ENCODE results near the gene MRPS18A. TPM values are rescaled to one million over a fixed set of nuclear protein-coding genes. Genes with fewer than 3 reads are reported as not detected.

Gene MRPS18A
- total and polyA plus RNA-seq, 2 of the 13 experiments (the other 11 are each of a cell fraction or from before 2014, with no cell fraction given) = 87.8 to 89.1 TPM

DNA sequence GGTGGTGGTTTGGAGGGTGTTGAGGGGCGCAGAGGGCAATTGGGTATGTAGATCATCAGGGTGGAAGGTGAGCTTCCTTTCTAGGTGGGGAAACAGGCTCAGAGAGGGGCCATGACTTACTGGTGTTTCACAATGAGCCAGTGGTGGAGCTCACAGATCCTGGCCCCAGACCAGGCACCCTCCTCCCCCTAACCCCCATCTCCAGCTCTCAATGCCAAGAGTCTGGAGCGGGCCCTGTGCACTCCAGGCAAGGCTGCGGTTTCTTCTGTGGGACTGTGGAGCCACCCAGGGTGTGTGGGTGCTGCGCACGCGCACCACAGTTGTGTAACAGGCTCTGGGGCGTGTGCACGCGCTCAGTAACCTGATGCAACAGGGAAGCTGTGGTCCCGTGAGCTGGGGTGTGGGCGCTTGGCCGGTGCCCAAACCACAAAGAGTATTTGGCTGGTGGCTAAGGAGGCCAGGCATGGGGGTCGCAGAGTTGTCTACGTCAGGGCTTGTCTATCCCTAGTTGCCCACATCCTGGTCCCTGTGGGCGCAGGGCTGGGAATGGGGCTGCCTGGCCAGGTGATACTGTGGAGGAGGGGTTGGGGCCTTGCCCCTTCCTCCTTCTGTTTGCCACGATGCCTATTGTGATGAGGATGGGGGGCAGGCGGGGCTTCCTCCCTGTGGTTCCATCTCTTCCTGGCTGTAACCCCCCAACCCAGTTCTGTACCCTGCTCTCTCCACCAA, 37.5 kb upstream of the MRPS18A start (continued):
- TF ChIP-seq ZHX2 (IDR thresholded peaks at IDR 0.05; ENCODE audit: low read depth) (0 out of 2 replicates have a peak, but pooled peaks have one; percentile 35), ZHX2 (CRISPR knock-in tag; IDR thresholded peaks at IDR 0.05; ENCODE audit: borderline replicate concordance) (no peak), ZNF232 (CRISPR knock-in tag; IDR thresholded peaks at IDR 0.05; ENCODE audit: borderline replicate concordance) (no peak), ZNF205 (CRISPR knock-in tag; IDR thresholded peaks at IDR 0.05) (peak; percentile 71; the same call in 1 of the 2 replicates), NR2F2 (IDR thresholded peaks at IDR 0.05; ENCODE audit: borderline replicate concordance, low read depth) (no peak), CENPX (CRISPR knock-in tag; IDR thresholded peaks at IDR 0.05) (no peak), KDM3A (CRISPR knock-in tag; IDR thresholded peaks at IDR 0.05; ENCODE audit: low read depth) (peak; percentile 59; the same call in 1 of the 2 replicates), ZNF3 (CRISPR knock-in tag; IDR thresholded peaks at IDR 0.05) (no peak), GPN1 (CRISPR knock-in tag; IDR thresholded peaks at IDR 0.05; ENCODE audit: borderline replicate concordance) (no peak), DMAP1 (CRISPR knock-in tag; IDR thresholded peaks at IDR 0.05) (peak; percentile 69), ZKSCAN1 (IDR thresholded peaks at IDR 0.05; ENCODE audit: low read length) (no peak), IRF2 (CRISPR knock-in tag; IDR thresholded peaks at IDR 0.05) (peak; percentile 92), PTBP1 (IDR thresholded peaks at IDR 0.05; ENCODE audit: low read depth, low read length, poor library complexity, severe bottlenecking) (peak; percentile 48), CBX5 (CRISPR knock-in tag; IDR thresholded peaks at IDR 0.05; ENCODE audit: borderline replicate concordance) (peak; percentile 88; the same call in 1 of the 2 replicates), MAZ (IDR thresholded peaks at IDR 0.05; ENCODE audit: borderline replicate concordance, low read depth, low read length) (no peak; the same call in 1 of the 2 replicates), MAZ (CRISPR knock-in tag; IDR thresholded peaks at IDR 0.05; ENCODE audit: low read depth) (peak; percentile 79), ZNF547 (CRISPR knock-in tag; IDR thresholded peaks at IDR 0.05) (peak; percentile 84; the same call in 1 of the 2 replicates), DPF2 (CRISPR knock-in tag; IDR thresholded peaks at IDR 0.05; ENCODE audit: borderline replicate concordance, low read depth) (0 out of 2 replicates have a peak, but pooled peaks have one; percentile 35), KMT2B (CRISPR knock-in tag; IDR thresholded peaks at IDR 0.05) (peak; percentile 33; the same call in 1 of the 2 replicates), ZZZ3 (CRISPR knock-in tag; IDR thresholded peaks at IDR 0.05; ENCODE audit: borderline replicate concordance) (no peak)
- TF ChIP-seq, protein P1, sequence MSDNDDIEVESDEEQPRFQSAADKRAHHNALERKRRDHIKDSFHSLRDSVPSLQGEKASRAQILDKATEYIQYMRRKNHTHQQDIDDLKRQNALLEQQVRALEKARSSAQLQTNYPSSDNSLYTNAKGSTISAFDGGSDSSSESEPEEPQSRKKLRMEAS (IDR thresholded peaks at IDR 0.05) = peak; percentile 82; the same call in 1 of the 2 replicates
- TF ChIP-seq, protein P2, sequence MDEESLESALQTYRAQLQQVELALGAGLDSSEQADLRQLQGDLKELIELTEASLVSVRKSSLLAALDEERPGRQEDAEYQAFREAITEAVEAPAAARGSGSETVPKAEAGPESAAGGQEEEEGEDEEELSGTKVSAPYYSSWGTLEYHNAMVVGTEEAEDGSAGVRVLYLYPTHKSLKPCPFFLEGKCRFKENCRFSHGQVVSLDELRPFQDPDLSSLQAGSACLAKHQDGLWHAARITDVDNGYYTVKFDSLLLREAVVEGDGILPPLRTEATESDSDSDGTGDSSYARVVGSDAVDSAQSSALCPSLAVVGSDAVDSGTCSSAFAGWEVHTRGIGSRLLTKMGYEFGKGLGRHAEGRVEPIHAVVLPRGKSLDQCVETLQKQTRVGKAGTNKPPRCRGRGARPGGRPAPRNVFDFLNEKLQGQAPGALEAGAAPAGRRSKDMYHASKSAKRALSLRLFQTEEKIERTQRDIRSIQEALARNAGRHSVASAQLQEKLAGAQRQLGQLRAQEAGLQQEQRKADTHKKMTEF (CRISPR knock-in tag; IDR thresholded peaks at IDR 0.05) = peak; percentile 64; the same call in 1 of the 2 replicates
- TF ChIP-seq, protein P3, sequence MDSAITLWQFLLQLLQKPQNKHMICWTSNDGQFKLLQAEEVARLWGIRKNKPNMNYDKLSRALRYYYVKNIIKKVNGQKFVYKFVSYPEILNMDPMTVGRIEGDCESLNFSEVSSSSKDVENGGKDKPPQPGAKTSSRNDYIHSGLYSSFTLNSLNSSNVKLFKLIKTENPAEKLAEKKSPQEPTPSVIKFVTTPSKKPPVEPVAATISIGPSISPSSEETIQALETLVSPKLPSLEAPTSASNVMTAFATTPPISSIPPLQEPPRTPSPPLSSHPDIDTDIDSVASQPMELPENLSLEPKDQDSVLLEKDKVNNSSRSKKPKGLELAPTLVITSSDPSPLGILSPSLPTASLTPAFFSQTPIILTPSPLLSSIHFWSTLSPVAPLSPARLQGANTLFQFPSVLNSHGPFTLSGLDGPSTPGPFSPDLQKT (CRISPR knock-in tag; IDR thresholded peaks at IDR 0.05; ENCODE audit: borderline replicate concordance) = no peak

Measured in HepG2 (cell line).